SKM-1 treated with dmso at 0.1 percent for 144 hours (cell line): Measurements from ENCODE around the gene TEX36.
"Not testable (repeated sequence)": the region's sequence is repeated elsewhere in the genome, so short reads cannot be mapped to it uniquely, and the experiment has no call there.

Experiments
- DNase-seq: peaks from one replicate; lab custom pipeline; 2025; ENCODE audit not compliant: unreplicated experiment; lab: John Stamatoyannopoulos, UW

TEX36 gene, protein sequence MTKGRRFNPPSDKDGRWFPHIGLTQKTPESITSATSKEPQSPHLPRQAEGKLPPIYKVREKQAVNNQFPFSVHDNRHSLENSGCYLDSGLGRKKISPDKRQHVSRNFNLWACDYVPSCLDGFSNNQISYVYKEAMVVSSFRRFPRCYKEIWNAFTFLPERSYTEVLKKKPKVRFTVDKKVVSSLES

DNA sequence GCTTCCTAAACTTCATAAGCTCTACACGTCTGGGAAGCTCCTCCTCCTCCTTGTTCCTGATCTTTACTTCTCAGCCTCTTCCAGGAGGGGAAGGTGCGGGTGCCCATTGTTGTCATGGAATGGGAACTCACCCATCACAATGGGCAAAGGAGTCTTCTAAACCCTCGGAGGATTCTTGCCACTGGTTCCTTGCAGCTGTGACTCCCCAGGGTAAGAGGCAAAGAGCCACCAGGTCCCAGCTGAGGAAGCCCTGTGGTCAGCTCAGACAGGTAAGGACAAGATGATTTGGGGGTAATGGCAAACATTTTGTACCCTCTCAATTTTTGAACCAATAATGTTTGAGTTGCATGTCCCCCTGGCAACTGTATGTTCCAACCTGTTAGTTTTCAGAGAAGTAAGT lies at the start of gene TEX36:
TSS of gene TEX36 (minus strand) at position 101 of the 400 bp plus-strand sequence. CDS start 174 bp downstream, outside the sequence.
- no peak for DNase-seq

DNA sequence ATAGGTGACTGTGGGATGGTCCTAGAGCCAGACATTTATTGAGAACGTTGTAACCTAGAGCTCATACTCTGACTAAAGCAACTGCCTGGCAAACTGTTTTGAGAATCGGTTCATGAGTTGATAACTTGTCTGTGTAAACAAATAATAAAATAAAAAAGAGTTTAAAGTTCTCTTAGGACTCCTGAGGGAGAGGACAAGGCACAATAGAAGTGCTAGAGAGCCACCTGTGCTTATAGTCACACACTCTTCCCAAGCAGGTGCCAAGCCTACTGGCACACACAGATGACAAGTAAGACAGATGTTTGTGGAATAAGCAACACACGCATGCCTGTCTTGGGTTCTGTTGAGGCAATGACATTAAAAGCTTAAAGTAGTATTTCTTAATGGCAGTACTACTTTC lies 44.5 kb upstream of the TEX36 start:
- DNase-seq, result no peak

DNA sequence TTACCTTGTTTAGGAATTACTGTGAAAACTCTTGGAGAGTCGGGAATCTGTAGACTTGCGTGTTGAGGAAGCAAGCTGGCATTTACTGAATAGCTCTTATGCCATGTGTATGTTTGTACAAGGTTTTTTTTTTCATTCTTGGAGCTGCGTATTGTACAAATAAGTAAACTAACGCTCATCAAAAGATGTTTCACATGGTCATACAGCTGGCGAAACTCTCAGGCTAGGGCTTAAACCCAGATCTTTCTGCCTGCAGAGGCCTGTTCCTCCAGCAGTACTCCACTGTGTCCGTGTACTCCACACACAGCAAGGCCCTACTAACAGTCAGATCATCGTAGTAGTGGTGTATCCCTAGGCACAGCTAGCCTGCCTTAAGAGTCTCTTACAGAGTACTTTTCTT lies 44.0 kb upstream of the TEX36 start:
- DNase-seq, result no peak

DNA sequence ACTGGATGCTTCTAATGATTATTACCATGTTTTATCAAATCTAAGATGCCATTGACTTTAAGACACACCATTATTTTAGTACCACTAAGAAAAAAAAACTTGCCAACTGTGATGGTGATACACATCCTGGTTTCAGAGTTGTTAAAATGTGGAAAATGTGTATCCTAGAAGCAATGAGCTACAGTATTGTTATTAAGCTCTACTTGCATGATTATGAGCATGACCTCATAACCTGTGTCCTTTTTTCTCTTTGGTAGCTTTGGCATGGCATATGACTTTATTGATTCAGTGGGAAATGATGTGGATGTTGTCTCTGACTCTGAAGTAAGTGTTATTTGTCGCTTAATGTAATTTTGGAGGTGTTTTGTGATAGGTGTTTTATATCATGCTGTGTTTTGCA lies 39.8 kb upstream of the TEX36 start:
- no peak for DNase-seq

DNA sequence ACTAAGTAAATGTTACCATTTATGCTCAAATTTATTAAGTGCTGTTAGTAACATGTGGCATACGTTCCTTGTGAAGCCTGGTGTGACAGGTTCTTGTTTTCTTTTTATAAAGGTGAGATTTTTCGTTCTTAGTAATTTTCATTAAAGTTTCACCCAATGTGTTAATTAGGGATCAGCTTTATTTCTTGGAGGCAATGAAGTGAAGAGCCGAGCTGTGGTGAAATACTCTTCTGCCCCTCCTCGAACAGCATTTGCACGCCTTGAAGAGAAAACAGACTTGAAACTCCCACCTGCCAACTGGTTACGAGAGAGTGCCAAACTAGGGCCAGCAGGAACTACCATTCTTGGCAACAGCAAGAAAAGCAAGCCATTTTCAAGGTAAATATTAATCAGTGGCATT lies 38.1 kb upstream of the TEX36 start:
- DNase-seq, result no peak

DNA sequence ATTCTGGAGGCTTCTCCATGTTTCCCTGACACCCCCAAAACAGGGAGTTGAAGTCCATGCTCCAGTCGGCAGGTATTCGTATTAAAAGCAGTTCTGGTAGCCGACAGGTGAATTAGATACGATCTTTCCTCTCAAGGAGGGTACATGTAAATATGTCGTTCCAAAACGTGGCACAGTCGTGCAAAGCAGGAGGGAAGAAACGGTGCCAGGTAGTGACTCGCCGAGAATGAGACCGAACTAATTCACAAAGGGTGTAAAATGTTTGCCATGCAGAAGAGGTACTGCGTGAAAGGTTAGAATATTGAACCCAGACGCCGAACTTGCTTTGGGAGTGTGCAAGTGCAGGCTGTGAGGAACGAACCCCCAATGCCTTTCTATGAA lies 37.0 kb upstream of the TEX36 start:
- no peak for DNase-seq

DNA sequence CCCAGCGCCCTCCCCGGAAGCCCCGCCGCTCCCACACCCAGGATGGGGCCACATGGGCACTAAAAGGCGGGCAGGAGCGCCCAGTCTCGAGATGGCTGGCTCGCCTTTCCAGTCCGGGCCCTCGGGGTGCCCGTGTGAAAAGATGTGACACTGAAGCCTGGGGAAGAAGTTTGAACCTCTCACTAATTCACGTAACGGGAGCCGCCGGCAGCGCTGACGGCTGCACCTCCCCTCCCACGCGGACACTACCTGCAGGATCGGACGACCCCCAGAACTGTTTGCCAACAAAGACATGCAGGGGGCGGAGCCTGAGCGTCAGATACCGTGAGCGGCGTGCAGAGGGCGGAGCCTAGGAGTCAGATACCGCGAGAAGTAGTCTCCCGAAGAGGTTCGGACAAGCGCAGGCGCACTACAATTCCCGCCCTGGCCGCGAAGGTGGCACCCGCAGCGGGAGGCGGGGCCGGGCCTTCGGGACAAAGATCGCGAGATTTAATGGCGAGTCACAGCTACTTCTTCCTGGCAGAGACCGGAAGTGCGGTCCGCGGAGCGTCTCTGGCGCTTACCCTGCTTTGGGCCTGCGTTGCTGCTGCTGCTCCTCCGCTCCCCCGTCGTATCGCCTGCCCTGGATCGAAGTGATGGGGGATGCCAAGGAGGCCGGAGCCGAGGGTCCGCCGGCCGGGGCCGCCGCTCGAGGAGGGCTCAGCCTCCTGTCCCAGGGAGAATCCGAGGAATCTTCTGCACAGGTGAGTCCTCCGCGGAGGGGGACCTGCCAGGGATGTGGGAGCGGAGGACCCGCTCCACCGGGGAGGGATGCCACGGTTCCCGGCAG lies 36.4 kb upstream of the TEX36 start, which contains the start of gene EDRF1:
TSS of gene EDRF1 (plus strand) at position 537 of the 829 bp plus-strand sequence. CDS start at position 636, 99 bp downstream.
- peak; percentile 98 for DNase-seq

DNA sequence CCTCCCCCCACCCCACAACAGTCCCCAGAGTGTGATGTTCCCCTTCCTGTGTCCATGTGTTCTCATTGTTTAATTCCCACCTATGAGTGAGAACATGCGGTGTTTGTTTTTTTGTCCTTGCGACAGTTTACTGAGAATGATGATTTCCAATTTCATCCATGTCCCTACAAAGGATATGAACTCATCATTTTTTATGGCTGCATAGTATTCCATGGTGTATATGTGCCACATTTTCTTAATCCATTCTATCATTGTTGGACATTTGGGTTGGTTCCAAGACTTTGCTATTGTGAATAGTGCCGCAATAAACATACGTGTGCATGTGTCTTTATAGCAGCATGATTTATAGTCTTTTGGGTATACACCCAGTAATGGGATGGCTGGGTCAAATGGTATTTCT lies 31.8 kb upstream of the TEX36 start:
- DNase-seq, result not testable (repeated sequence)

DNA sequence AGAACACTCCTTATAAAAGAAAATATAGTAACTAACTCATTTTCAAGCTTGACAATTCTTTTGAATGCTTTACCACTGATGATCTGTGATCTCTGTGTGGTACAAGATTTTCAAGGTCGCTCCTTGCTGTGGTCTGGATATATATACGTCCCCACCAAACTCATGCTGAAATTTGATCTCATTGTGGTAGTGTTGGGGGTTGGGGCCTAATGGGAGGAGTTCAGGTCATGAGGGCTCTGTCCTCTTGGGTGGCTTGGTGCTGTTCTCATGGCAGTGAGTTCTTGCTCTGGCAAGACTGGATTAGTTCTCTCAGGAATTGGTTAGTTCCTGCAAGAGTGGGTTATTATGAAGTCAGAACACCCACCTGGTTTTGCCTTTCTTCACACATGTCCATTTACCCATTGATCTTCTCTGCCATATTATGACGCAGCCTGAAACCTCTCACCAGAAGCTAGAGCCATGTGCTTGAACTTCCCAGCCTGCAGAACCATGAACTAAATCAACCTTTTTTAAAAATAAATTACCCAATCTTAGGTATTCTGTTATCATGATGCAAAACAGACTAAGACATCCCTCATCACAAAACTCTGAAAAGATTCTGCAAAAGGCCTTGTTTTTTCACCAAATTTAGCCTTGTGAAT lies 28.3 kb upstream of the TEX36 start:
- DNase-seq, result no peak

DNA sequence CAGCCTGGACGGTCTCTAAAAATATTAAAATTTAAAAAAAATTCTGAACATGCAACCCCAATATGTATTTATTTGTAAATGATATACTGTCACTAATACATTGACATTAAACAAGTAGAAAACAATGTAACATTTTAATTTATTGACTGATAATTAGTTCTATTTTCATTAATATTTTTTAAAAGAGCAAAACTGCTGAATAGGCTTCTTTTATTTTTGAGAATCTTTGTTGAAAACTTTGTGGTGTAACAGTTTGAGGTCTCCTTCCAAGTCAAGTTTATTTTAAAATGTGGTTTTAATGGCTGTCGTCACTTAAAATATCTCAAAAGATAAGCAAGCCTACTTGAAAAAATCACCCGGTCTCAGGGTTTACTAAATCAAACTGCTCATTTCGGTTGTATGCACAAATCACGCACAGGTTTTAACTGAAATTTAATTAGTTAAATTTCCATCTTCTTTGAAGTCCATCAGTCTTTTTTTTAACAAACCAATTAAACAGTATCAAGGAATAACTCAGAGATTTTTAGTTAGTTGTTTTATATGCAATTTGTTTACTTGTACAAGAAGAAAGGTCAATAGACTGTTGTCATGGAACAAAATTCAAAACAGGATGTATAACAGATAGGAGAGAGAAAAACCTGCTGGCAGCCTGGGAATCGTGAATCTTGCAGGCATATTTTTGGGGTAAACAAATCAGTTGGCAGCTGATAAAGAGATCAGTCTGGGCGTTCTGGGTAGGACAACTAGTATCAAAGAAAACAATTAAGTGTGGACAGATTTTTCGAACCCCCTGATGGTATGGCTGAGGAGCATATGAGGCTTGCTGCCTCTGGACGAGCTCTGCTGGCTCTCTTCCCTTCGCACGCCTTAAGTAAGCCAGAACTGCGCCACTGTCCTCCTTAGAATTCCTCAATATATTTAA lies 26.9 kb upstream of the TEX36 start:
- DNase-seq, result no peak

DNA sequence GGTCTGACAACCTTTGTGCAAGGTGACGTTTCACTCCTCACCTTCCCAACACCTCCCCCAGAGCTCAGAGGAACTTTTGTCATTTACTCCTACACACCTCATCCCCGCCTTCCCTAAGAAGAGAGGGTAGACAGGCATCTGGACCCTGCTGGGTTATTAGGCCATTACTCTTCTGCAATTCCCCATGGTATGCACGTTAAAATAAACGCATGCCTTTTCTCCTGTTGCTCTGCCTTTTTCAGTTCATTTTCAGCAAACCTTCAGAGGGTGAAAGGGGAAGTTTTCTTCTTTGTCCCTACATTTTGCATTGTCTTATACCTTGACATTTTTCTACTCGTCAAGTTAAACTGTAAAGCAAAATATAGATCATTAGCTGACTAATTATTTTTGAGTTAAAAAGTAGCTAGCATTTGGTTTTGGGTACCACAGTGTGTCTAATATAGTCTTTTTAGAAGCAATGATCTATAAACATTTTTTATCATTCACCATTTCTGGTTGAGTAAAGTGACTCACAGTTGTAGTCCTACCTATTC lies 26.1 kb upstream of the TEX36 start:
- DNase-seq, result no peak

DNA sequence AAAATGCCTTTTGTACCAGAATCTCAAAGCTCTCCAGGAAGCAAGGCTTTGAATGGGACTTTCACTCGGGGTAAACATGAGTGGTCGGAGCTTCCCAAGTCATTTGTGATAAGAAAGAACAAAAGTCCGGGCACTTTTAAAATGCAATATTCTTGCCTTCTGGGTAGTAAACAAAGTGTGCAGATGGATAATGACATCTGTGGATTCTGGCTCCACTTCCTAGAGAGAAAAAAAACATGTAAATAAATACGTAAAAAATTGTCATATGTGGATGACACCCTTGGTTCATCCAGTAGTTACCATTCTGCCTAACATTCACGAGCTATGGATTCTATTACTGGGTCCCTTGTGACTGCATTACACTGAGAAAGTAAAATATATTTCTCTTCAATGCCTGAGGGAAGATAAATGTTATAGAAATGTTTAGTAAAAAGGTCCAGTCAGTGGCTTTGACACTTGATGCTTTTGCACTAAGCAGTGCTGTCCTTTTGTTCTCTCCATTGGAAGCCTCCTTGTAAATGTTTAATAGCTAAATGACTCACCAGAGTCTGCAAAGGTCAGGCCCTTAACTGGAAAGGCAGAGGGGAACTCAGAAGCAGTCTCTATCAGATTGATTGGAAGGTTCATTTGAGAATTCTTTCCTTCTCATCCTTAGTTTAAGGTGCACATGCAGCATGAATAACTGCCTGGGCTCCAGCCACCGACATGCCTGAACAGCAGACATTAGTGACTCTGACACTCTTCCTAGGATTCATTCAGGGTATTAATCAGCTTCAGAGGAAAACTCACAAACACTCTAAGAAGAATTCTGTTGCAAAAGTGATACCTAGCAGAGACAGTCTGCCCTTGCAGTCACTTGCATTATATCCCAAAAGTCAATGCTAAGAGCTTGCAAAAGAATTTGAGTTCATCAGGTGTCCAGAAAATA lies 24.8 kb upstream of the TEX36 start:
- DNase-seq, result no peak

DNA sequence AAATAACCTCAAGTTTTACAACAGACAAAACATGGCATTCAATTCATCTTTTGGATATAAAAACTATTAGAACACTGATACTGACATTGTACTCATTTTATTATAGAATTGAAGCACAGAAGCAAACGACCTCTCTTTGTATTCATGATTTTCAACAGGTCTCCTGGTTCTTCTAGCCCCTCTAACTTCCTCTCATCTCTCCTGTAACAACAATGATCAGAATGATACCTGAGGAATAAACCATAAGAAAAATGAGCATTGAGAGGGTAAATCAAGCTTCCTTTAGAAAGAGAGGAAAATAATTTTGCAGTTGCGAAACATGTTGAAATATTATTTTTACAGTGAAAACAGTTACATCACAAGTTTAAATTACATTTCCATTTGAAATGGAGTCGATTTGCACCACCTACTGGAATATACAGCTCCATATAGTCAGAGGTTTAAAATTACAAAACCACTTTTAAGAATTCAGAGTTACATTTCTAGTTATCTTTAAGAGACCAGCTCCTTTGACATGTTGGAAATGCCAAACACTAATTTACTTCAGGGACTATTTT lies 17.5 kb upstream of the TEX36 start:
- no peak for DNase-seq

DNA sequence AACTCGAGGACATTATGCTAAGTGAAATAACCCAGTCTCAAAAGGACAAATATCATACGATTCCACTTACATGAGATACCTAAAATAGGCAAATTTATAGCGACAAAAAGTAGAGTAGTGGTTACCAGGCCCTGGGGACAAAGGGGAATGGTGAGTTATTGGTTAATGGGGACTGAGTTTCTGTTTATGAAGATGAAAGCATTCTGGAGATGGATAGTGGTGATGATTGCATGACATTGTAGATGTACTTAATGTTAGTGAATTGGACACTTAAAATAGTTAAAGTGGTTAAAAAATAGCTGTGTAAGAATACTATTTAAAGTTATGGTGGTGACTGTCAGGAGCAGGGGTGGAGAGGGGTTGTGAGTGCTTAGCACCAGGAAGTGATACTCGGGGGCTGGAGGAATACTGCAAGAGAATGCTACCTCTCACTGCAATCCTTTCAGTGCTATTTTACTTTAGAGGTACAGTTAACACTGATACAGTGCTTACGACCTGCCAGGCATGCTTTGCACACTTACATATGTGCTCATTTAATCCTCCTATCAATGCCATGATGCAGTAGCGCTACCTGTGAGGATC lies 16.7 kb upstream of the TEX36 start:
- DNase-seq, result no peak

DNA sequence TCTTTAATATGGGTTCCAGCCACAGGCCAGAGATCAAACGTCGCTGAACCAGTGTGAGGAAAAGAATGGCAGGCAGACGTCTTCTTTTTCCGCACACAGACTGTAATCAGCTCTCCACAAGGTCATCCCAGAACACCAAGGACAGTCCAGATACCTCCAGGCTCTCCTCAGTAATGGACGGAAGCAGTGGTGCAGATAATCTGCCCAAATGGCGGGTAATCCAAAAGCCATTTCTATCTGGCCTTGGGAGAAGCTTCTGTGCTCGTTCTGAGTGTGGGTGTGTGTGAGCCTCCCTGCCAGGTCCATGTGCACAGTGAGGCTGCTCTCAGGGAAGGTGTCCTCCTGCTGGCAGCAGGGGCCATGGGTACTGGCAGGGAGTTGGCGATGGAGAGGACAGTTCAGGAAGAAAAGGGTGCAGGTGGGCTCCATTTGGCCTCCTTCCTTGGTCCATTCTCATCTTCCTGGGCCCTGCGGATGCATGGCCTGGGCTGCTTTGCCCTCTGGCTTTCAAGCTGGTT lies 15.6 kb upstream of the TEX36 start:
- DNase-seq, result no peak

DNA sequence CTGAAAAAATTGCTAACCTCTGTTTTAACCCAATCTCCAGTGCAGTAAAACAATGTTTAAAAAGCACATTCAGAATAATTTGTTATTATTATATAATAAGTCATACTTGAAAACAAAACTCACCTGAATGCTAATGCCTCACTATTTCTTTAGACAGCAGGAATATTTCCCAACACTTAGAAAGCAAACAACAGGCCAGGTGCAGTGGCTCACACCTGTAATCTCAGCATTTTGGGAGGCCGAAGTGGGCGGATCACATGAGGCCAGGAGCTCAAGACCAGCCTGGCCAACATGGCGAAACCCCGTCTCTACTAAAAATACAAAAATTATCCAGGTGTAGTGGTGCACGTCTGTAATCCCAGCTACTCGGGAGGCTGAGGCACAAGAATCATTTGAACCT lies 13.9 kb upstream of the TEX36 start:
- not testable (repeated sequence) for DNase-seq

DNA sequence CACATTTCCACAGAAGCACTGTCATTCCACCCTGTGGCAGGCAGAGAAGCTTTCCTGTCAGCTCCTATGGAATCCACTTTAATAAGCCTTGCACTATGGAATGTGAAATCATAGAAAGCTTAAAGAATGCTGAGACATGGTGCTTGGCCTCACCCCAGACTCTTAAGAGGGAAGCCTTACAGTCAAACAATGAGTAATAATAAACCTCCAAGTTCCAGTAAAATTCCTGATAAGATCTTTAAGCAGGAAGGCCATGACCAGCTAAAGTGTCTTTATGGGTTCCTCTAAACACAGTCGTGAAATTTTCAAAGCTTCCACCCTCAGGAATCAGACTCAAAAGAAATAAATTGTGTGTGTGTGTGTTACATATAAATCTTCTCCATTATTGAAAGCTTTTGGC lies 11.9 kb upstream of the TEX36 start:
- DNase-seq, result no peak

DNA sequence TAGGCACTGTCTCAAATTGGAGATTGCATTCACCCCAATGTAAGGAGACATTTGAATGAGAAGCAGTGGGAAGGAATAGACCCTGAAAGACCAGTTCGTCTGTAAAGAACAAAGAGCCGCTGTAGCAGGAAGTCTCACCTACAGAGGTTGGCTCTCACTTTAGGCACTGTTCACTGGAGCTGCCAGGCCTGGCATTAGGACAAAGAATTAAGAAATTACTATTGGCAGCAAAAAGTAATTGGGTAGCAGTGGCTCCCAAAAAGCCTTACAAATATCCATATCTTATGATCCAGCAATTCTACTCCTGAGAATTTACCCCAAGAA lies 10.5 kb upstream of the TEX36 start:
- DNase-seq, result no peak
